Body of pancreas (tissue), 4 donors: ENCODE data around the gene GNLY.

Experiments
- POLR2A ChIP-seq, 3 donors: fragments of 450-650 bp; IDR thresholded peaks; one replicate each; pipeline ENCODE4 v1.6.1; 2016; ENCODE audit warnings: antibody characterized with exemption in 3 of 3, mild to moderate bottlenecking in 2 of 3
- TF ChIP-seq, protein P1 (sequence below), 7 experiments: fragments of 450-650 bp in 4 of 7; fragments of 200-600 bp in 3 of 7; sonication (generic) in 3 of 7; IDR thresholded peaks; one replicate each; pipeline ENCODE4 v1.5.1; 2016 to 2019; ENCODE audit warnings: antibody characterized with exemption in 7 of 7

- no peak for TF ChIP-seq POLR2A (IDR thresholded peaks at IDR 0.05)
- TF ChIP-seq, protein P1, sequence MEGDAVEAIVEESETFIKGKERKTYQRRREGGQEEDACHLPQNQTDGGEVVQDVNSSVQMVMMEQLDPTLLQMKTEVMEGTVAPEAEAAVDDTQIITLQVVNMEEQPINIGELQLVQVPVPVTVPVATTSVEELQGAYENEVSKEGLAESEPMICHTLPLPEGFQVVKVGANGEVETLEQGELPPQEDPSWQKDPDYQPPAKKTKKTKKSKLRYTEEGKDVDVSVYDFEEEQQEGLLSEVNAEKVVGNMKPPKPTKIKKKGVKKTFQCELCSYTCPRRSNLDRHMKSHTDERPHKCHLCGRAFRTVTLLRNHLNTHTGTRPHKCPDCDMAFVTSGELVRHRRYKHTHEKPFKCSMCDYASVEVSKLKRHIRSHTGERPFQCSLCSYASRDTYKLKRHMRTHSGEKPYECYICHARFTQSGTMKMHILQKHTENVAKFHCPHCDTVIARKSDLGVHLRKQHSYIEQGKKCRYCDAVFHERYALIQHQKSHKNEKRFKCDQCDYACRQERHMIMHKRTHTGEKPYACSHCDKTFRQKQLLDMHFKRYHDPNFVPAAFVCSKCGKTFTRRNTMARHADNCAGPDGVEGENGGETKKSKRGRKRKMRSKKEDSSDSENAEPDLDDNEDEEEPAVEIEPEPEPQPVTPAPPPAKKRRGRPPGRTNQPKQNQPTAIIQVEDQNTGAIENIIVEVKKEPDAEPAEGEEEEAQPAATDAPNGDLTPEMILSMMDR (IDR thresholded peaks at IDR 0.05): no peak
Measured at GRCh38 chr2:85656468-85656867, 37.7 kb upstream of the GNLY start.
